Daoy (cell line): Measurements from ENCODE around the gene UPF2. TPM values are rescaled to one million over a fixed set of nuclear protein-coding genes. Genes with fewer than 3 reads are reported as not detected.
"Not testable (repeated sequence)": the region's sequence is repeated elsewhere in the genome, so short reads cannot be mapped to it uniquely, and the experiment has no call there.

ENCODE experiments used
- DNase-seq: peaks from one replicate; pipeline ENCODE4 v3.0.0-alpha.2; 2015; ENCODE audit warnings: low read depth
- total RNA-seq: library from RNA; depleted of rRNA; stranded (reverse); fragments of >200 nt; shearing (Covaris generic); gene quantifications from 2 replicates; pipeline ENCODE4 v1.2.3, GENCODE V29; 2014

Gene UPF2
- total RNA-seq, 1 experiment from 2014 or later: 14.2 TPM

DNA sequence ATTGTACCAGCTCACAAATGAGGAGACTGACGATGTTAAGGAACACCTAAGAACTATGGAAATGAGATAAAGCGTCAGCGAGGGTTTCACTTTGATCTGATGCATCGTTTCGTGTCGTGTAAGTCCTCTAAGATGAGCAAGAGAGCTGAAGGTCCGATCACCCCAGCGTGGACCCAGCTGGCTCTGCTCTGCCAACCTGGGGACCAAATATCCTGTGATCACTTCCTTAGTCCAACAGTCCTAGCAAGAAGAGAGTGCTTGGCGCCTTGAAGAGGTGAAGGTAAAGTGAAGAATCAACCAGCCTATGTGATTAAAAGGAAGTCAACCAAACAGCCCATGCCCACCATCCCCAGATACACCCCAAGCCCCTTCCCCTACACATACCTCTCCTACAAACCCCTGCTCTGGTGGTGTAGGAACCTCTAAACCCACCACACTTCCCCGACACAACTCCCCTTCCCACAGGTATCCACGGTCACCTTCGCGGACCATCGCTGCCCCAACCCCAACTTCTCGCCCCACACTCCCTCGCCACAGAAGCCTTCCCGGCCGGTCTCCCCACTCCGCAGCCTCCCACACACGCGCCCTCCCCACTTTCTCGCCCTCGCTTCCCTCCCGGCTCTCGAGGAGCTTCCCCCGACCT, 722 bp downstream of the UPF2 start:
- DNase-seq: peak; percentile 14

DNA sequence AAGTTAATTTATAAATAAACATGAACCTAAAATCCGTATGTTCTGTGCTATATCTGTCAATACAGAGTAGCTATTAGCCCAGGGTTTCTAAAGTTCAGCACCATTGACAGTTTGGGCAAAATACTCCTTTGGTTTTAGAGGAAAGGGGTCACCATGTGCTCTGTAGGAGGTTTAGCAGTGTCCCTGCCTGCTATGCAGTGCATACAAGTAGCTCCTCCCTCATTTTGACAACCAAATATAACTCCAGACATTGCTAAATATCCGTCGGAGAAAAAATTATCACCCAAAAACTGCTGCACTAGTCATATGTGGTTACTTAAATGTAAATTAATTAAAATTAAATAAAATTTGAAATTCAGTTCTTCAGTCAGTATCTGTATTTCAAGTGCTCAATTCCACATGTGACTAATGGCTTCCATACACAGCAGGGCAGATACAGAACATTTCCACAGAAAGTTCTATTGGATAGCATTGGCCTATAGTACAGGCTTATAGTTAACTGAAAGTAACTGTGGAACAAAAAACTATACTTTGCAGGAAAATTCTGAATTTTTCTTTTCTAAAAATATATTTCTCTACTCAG, 6.4 kb downstream of the UPF2 start:
- DNase-seq: no peak

DNA sequence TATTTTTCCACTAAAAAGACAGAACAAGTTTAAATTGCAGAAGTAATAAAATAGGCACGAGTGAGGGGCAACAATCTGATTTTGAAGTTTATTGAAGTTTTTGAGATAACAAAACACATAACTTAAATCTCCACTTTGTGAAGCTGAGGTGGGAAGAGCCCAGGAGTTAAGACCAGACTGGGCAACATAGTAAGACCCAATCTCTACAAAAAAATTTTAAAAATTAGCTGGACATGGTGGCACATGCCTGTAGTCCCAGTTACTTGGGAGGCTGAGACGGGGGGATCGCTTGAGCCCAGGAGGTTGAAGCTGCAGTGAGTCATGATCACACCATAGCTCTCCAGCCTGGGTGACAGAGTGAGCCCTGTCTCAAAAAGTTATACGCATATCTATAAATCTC, 11.2 kb downstream of the UPF2 start:
- DNase-seq: no peak

DNA sequence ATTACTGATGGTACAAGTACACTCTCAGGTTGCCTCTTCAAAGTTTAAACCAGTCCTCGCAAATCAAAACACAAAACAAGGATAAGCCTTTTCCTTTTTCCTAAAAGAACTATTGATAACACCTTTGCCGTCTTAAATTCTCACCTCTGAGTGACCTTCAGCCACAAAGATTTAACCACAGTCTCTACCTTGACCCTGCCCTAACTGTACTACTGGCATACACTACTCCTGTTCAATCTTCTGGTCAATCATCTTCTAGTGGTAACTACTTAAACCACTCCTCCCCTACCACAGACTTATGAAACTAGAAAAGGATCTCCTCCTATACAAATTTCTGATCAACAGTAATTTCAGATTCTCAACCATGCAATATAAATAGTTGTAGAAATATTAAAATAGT, 15.1 kb downstream of the UPF2 start:
- DNase-seq: no peak

DNA sequence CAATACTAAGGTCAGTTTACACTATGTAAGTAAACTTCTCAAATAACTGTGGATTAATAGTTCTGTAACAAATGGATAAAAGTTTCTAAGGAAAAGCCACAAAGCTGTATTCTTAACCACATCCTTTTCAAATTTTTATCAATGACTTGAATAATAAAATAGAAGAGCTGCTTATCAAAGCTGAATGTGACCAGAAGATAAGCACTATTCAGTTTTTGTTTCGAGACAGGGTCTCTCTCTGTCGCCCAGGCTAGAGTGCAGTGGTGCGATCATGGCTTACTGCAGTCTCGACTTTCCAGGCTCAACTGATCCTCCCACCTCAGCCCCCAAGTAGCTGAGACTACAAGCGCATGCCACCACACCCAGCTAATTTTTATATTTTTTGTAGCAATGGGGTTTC, 17.0 kb downstream of the UPF2 start:
- no peak for DNase-seq

DNA sequence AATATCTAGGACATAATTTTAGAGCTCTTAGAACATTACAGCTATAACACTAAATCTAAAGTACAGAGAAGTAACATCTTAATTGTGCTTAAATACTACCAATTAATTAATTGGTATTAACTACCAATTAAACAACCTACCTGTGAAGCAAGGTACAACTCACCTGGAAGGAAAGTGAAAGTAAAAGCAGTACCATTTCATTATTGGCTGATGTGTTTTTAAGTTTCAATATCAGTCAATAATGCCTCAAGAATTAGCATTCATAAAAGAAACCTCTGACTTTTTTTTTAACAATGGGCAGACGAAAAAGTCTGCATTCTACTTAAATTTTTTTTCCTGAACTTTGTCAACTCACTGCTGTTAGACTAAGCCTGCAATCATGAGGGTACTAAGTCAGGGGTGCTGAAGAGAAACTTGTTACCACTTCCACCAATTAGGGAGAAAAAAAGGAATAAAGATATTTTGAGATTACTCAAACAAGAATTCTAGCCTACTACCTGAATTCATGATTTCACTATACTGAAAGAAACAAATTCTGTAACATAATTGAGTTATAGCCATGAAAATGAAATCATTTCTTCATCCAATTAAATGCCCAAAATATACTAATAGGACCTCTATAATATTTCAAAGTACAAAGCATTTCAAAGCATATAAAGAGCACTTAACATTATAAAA, 19.9 kb downstream of the UPF2 start:
- no peak for DNase-seq

DNA sequence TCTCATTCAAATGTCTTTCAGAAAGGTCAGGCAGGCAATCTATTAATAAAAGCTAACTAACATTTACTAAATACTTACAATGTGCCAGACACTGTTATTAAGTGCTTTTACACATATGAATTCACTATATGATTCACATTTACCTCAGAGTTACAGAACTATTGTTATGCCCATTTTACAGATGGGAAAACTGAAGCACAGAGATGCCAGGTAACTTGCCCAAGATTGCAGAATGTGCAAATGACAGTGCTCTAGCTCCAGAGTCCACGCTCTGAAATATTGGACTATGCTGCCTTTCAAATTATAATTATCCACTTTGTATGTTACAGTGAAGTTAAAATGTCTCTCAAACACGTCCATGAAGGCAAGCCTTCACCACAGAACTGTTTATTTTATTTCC, 22.0 kb downstream of the UPF2 start:
- DNase-seq: no peak

DNA sequence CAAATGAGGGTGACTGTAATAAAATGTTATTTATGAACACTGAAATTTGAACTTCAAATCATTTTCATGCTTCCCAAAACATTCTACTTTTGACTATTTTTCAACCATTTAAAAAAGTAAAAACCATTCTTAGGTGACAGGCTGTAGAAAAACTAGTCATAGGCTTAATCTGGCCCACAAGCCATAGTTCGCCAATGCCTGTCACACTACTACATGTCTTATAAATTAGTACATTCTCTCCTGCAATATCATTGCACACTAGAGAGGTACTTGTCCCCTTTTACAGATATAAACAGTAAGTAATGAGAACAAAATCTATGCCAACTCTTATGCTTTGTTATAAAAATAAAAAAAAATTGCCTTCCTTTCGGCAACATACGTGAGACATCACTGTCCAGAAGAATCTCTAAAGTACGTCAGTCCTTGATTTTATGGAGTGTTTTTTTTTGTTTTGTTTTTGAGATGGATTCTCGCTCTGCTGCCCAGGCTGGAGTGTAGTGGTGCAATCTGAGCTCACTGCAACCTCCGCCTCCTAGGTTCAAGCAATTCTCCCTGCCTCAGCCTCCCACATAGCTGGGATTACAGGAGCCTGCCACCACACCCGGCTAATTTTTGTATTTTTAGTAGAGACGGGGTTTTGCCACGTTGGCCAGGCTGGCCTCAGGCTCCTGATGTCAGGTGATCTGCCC, 23.2 kb downstream of the UPF2 start:
- no peak for DNase-seq

DNA sequence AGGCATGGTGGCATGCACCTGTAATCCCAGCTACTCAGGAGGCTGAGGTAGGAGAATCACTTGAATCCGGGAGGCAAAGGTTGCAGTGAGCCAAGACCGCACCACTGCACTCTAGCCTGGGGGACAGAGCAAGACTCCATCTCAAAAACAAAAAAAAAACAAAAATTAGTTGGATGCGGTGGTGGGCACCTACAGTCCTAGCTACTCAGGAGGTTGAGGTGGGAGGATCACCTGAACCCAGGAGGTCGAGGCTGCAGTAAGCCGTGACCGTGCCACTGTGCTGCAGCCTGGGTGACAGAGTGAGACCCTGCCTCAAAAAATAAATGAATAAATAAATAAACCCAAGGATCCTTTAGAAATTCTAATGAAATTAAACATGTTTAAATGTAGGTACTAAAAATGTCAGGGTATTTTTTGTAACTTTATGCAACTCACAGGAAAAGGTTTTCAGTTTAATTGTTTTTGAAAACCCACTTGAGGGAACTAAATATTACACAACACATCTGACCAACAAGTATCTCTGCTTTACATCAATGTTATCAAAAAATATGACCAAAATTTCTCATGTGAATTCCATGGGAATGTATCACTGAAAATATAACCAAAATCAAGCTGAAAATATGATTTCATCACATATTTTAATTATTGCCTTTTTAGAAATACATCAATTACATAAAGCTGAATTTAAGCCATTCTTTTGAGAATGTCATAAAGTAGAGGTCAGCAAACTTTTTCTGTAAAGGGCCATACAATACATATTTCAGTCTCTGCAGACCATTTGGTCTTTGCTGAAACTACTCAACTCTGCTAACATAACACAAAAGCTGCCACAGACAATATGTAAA, 23.9 kb downstream of the UPF2 start:
- DNase-seq: no peak

DNA sequence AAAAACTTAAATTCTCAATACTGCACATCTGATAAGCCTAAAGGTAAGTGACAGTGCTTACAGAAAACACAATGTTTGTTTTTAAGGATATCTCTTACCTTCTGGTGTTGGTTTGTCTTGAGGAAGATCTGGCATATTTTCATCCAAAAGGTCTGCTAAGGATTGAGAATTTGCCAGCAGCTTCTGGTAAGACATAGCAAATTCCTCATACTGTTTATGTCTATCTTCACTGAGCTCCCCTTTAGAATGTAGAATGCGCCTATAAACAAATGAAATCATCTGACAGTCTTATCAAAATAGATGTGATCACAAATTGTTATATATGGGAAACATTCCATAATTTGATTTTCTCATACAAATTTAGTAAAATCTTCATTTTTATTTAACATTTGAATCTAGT, 28.7 kb downstream of the UPF2 start:
- no peak for DNase-seq

DNA sequence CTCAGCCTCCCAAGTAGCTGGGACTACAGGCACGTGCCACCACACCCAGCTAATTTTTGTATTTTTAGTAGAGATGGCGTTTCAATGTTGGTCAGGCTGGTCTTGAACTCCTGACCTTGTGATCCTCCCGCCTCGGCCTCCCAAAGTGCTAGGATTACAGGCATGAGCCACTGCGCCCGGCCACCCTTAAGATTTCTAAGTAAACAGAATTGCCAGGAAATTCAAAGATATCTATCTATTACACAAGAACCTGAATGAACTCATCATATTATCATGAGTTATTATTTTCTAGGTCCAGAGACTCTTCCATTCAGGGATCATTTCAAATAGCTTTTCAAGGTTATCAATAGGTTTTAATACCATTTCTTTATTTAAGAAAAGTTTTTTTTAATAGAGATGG, 29.2 kb downstream of the UPF2 start:
- DNase-seq: not testable (repeated sequence)

DNA sequence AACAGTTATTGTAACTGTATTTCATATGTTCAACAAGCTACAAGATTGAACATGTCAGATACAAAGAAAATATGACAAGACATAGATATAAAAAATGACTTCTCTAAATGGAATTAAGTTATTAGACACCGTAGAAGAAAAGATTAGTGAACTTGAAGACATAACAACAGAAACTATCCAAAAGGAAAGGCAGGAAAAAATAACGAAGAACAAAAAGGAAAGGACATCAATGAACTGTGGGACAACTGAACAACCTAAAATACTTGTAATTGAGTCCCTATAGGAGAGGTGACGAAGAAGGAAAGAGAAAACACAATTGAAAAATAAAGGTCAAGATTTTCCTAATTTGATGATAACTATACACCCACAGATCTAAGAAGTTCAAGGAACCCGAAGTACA, 32.3 kb downstream of the UPF2 start:
- DNase-seq: no peak

DNA sequence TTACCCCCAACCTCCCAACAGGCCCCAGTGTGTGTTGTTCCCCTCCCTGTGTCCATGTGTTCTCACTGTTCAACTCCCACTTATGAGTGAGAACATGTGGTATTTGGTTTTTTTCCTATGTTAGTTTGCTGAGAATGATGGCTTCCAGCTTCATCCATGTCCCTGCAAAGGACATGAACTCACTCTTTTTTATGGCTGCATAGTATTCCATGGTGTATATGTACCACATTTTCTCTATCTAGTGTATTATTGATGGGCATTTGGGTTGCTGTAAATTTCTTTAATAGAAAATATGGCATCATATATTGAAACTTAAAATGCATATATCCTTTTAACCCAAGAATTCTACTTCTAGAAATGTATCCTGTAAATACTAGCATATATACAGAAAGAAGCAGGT, 33.8 kb downstream of the UPF2 start:
- DNase-seq: not testable (repeated sequence)

DNA sequence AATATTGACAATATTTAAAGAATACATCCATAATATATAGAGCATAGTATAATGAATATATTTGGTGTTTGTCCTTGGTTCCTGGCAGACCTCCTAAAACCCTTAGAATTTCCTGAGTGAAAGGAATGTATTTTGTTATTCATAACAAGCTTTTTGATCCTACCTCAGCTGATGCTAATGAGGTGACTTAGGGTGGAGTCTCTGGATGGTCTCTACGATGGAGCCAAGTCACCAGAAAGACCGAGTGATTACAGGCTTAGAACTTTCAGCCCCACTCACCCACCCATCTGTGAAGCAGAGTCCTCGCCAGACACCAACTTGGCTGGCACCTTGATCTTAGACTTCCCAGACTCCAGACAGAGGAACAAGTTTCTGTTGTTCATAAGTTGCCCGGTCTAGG, 35.9 kb downstream of the UPF2 start:
- no peak for DNase-seq

DNA sequence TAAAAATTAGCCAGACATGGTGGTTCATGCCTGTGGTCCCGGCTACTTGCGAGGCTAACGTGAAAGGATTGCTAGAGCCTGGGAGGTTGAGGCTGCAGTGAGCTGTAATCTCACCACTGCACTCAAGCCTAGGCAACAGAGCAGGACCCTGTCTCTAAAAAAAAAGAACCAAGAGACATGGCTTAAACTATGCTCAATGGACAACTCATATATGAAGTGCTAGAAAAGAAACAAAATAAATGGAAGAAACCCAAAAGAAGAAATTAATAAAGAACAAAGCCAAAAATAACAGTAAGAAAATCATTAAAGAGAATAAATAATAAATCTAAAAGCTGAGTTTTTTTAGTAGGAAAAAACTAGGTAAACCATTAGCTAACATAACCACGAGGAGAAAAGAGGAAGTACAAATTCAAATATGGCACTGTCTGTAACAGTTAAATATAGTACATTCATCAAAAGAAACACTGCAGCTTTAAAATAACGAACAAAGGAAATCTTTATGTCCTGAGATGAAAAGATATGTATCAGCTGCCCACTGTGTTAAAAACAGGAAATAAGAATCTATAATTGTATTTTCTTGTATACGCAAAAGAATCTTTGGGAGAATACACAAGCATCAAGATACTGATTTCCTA, 48.7 kb downstream of the UPF2 start:
- DNase-seq: no peak

DNA sequence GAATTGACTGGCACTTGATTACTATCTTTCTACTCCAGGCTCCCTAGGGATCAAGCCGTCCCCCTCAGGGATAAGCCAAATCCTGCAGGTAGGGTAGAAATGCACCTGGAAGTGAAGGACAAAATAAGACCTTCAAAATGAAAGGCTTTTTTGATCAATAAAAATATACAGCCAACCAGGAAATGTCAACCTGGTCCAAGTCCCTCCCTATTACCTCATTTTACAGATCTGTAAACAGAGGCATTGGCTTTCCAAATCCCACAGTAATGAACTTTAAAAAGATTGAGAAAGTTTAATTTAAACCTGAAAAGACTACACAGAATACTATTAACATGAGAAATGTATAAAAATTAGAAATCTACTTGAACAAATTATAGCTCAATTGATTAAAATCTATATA, 53.7 kb downstream of the UPF2 start:
- DNase-seq: no peak

DNA sequence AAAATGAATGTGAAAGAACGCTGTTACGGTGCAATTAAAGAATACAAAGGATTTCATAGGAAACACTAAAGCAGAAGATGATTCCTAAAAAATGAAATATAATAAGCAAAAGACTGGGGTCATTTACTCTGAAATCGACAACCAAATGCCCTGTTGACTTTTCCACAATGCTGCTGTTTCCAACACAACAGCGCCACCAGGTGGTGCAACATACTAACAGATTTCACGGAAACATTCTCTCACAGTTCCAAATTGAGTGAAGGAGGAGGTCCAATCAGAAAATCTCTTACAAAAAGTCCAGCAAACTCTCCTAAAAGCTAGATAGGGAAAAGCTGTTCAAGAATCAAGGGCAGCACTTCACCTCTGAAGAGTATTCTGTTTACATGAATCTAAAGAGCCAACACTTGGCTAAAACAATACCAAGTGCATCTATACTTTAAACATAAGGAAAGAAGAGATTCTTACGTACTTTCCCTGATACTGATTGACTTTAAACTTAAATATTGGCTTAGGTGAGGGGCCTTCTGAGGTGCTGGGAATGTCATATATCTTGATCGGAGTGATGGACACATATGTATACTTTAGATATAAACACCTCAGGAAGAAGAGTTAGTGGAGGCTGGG, 55.9 kb downstream of the UPF2 start:
- peak; percentile 64 for DNase-seq

DNA sequence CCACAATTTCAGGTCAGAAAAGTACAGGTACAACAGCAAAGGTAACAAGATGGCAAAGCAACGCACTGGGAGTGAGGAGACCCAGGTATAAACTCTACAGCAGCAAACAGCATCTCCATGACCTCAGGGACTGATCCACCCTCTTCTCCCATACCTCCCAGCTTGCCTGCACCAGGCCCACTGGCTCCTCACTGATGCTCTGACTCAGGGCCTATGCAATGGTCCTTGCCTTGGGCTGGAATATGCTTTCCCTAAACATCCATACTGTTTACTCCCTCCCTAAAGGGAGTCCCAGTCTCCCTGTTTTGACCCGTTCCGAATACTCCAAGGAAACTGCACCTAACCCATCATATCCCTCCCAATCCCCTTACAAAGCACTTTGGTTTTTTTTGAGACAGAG, 60.4 kb downstream of the UPF2 start:
- DNase-seq: no peak

DNA sequence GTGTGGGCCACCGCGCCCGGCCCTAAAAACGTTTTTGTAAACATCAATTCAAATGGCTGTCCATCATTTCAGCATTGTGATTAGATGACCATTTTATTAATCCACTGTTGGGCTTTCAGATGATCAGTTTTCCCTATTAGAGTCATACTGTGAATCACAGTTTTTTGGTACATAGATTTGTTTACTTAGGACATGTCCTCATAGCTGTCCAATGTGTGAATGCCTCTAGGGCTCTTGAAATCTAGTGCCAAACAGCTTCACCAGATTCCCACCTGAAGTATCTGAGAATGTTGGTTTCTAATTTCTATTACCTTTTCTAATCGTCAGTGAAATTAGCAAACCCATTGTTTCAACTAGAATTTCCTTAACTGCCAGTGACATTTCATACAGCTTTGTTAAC, 66.8 kb downstream of the UPF2 start:
- DNase-seq: no peak

DNA sequence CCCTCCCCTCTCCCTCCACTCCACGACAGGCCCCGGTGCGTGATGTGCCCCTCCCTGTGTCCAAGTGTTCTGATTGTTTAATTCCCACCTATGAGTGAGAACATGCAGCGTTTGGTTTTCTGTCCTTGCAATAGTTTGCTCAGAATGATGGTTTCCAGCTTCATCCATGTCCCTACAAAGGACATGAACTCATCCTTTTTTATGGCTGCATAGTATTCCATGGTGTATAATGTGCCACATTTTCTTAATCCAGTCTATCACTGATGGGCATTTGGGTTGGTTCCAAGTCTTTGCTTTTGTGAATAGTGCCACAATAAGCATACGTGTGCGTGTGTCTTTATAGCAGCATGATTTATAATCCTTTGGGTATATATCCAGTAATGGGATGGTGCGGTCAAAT, 70.1 kb downstream of the UPF2 start:
- DNase-seq: not testable (repeated sequence)

DNA sequence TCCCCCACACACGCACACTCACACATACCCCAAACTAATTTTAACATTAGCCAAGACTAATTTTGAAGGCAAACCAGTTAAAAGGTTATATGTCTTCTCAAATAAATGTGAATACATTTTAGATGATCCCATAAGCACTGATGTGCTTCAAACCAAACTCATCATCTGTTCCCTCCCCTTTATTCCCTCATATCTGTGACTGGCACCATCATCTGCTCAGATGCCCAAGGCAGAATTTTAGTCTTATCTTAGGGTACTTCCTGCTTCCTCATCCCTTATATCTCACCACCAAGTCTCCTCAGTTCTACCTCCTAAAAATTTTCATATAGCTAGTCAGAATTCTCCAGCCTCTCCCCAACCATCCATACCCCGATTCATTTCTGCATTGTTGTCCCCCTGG, 80.4 kb downstream of the UPF2 start:
- DNase-seq: no peak
